Stimulated activated naive CD8-positive, alpha-beta T cell treated with anti-CD3 and anti-CD28 coated beads, Interleukin-15, amount 100 ng/mL, for 72 hours (primary cell): Measurements from ENCODE around the gene ARHGAP44.

Source experiments
- ATAC-seq: fragments of 150-1000 bp; cut with Tn5 transposase; 2 replicates; pipeline ENCODE4 v1.10.0; 2021; ENCODE audit warnings: mild to moderate bottlenecking, moderate library complexity
- DNase-seq, 2 donors: peaks; one replicate each; pipeline ENCODE4 v3.0.0; 2021 to 2022
- H3K27ac Mint-ChIP-seq, 2 donors: one replicate each; pipeline ENCODE4 v1.8.0; 2022; ENCODE audit warnings: mild to moderate bottlenecking in 2 of 2, mixed read lengths in 2 of 2, moderate library complexity in 2 of 2
- H3K27me3 Mint-ChIP-seq: one replicate; pipeline ENCODE4 v1.8.0; 2022; ENCODE audit warnings: mixed read lengths
- H3K4me1 Mint-ChIP-seq: one replicate; pipeline ENCODE4 v1.8.0; 2022; ENCODE audit warnings: mild to moderate bottlenecking, mixed read lengths
- H3K4me3 Mint-ChIP-seq, 2 donors: one replicate each; pipeline ENCODE4 v1.8.0; 2022; ENCODE audit warnings: mild to moderate bottlenecking in 2 of 2, mixed read lengths in 2 of 2, moderate library complexity in 1 of 2
- H3K9me3 Mint-ChIP-seq, 2 donors: one replicate each; pipeline ENCODE4 v1.8.0; 2022; ENCODE audit warnings: mixed read lengths in 2 of 2

Gene ARHGAP44

GRCh38 chr17:12998461-12998860 is 209.2 kb downstream of the ARHGAP44 start:
- H3K9me3 Mint-ChIP-seq: no peaks in the 10 kb centered on the region
- DNase-seq: no peak
- no peaks in the 10 kb centered on the region for H3K27me3 Mint-ChIP-seq
- H3K4me3 Mint-ChIP-seq: no peak overlapping the region
- no peak for ATAC-seq
- no peak overlapping the region for H3K27ac Mint-ChIP-seq
- H3K4me1 Mint-ChIP-seq: no peaks in the 10 kb centered on the region

DNA sequence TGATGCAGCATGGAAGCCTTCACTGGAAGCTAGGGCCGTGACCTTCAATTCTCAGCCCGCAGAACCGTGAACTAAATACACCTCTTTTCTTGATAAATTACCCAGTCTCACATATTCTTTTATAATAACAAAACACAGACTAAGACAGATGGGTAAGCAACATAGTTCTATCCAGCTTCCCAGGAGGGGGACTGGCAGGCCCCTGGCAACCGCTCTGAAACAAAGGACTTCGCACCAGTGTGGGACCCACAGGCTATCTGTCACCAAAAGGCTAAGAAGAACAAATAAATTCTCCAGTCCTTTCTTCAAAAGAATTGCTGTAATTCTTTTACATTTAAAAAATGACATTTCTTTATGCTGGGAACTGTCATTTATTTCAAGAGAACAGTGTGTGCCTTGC is 209.6 kb downstream of the ARHGAP44 start:
- ATAC-seq: no peak
- no peaks in the 10 kb centered on the region for H3K9me3 Mint-ChIP-seq
- H3K27ac Mint-ChIP-seq: no peak overlapping the region
- no peak for DNase-seq
- H3K4me3 Mint-ChIP-seq: no peak overlapping the region
- peaks cover 4% of the 10 kb centered on the region for H3K4me1 Mint-ChIP-seq
- H3K27me3 Mint-ChIP-seq: no peaks in the 10 kb centered on the region

DNA sequence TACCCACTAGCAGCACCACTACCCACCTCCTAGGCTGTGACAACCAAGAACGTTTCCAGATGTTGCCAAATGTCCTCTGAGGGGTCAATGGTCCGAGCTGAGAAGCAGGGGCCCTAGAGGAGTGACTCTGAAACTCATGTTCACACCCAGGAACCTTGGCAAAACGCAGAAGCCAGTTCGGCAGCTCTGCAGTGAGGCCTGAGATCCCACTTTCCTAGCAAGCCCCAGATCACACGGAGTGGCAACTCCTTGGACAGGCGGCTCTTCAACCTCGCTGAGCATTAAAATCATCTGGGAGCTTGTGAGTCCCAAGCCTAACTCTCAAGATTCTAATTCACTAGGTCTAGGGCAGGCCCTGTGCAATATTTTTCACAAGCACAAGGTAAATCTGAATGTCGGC is 211.3 kb downstream of the ARHGAP44 start:
- no peak for ATAC-seq

GRCh38 chr17:13001991-13002615 is 212.8 kb downstream of the ARHGAP44 start:
- Mint-ChIP-seq H3K9me3 (no peaks in the 10 kb centered on the region), H3K27ac (no peak overlapping the region), H3K27me3 (no peaks in the 10 kb centered on the region), H3K4me3 (no peak overlapping the region), H3K4me1 (peaks cover 7% of the 10 kb centered on the region)
- ATAC-seq: no peak
- DNase-seq: no peak

More for the DNA sequence above, 211.3 kb downstream of the ARHGAP44 start:
- Mint-ChIP-seq H3K27ac (no peak overlapping the region), H3K4me3 (no peak overlapping the region), H3K9me3 (no peaks in the 10 kb centered on the region), H3K27me3 (no peaks in the 10 kb centered on the region), H3K4me1 (peaks cover 7% of the 10 kb centered on the region)
- DNase-seq: no peak

DNA sequence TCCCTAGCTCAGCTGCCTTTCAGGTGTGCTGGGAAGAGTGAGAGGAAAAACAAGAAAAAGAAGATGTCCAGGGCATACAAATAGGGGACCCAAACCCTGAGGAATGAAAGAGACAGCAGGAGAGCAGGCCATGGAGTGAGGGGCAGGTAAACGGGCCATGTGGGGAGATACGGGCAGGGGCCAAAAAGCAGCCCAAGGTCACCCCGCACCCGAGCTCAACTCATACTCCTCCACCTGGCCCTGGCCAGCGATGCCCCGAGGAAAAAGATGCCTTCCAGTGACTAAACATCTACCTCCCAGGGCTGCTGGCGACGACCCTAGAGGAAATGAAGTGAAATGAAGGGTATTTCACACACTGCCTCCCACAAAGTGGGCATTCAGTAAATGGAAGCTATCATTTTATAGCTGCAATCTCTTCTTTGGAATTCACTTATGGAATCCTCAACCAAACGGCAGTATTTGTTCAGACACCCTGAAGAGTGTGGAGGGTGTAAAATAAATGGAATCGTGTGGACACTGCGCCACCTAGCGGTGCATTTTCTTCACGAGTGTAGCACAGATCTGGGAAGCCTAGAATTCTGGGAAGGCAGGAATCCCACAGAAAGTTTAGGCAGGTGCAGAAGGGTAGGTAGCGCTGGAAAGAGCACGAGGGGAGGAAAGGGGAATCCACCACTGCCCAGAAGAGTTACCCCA is 213.6 kb downstream of the ARHGAP44 start:
- no peak overlapping the region for H3K27ac Mint-ChIP-seq
- no peak for ATAC-seq
- H3K9me3 Mint-ChIP-seq: no peaks in the 10 kb centered on the region
- peak in 1 of 2 donors; percentile 17 for DNase-seq
- peaks cover 7% of the 10 kb centered on the region for H3K4me1 Mint-ChIP-seq
- no peaks in the 10 kb centered on the region for H3K27me3 Mint-ChIP-seq
- no peak overlapping the region for H3K4me3 Mint-ChIP-seq

DNA sequence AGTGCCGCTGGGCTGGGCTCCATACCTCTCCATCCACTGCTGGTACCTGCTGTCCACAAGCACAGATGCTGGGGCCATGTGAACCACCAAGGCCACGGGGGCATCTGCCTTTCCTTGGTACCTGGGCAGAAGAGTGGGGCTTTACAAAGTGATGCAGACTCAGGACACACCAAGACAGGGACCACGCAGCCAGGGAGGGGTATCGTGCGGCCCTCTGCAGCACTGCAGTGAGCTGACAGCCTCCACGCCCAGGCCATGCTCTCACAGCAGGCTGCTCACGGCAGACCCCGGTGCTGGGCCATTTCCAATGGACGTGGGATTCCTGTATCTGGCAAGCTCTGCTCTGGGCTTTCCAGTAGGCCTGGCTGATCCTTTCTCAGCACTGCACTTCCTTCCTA is 214.2 kb downstream of the ARHGAP44 start:
- Mint-ChIP-seq H3K4me3 (no peak overlapping the region), H3K9me3 (no peaks in the 10 kb centered on the region), H3K4me1 (peaks cover 7% of the 10 kb centered on the region), H3K27me3 (no peaks in the 10 kb centered on the region), H3K27ac (no peak overlapping the region)
- DNase-seq (no peak), ATAC-seq (no peak)

- no peaks in the 10 kb centered on the region for H3K27me3 Mint-ChIP-seq
- H3K4me3 Mint-ChIP-seq: no peak overlapping the region
- peak overlapping the region in 1 of 2 donors; percentile 35 for H3K27ac Mint-ChIP-seq
- DNase-seq: no peak
- ATAC-seq: no peak
- peaks cover 7% of the 10 kb centered on the region for H3K4me1 Mint-ChIP-seq
- no peaks in the 10 kb centered on the region for H3K9me3 Mint-ChIP-seq
Measured at GRCh38 chr17:13003927-13004326, 214.6 kb downstream of the ARHGAP44 start.

DNA sequence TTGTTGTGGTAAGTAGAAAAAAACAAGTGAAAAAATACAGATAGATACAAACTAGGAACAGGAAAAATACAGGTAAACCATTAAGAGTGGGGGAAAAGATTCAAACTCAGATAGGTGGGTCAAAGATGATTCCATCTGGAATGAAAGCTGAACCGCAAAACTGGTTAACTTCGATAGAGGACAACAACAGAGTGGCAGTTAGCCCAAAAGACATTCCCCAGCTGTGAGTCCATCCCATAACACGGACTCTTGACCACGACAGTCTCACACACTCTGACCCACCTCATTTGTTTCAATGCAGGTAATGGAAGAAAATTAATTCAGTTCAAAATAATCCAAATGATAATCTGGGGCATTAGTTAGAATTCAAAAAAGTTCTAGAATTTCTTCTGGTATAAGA is 215.0 kb downstream of the ARHGAP44 start:
- Mint-ChIP-seq H3K27me3 (no peaks in the 10 kb centered on the region), H3K9me3 (no peaks in the 10 kb centered on the region), H3K4me1 (peaks cover 7% of the 10 kb centered on the region), H3K4me3 (no peak overlapping the region), H3K27ac (no peak overlapping the region)
- DNase-seq (no peak), ATAC-seq (no peak)

- ATAC-seq: no peak
- H3K27ac Mint-ChIP-seq: peak overlapping the region in 1 of 2 donors; percentile 69
Measured at GRCh38 chr17:13005530-13005929, 216.2 kb downstream of the ARHGAP44 start.

GRCh38 chr17:13008461-13008860 is 219.2 kb downstream of the ARHGAP44 start:
- H3K4me3 Mint-ChIP-seq: no peak overlapping the region
- DNase-seq (no peak), ATAC-seq (no peak)
- H3K9me3 Mint-ChIP-seq: no peaks in the 10 kb centered on the region
- no peaks in the 10 kb centered on the region for H3K27me3 Mint-ChIP-seq
- H3K27ac Mint-ChIP-seq: no peak overlapping the region
- H3K4me1 Mint-ChIP-seq: peaks cover 7% of the 10 kb centered on the region

More at GRCh38 chr17:13005530-13005929, 216.2 kb downstream of the ARHGAP44 start:
- no peak overlapping the region for H3K4me3 Mint-ChIP-seq
- DNase-seq: no peak
- H3K9me3 Mint-ChIP-seq: no peaks in the 10 kb centered on the region
- H3K4me1 Mint-ChIP-seq: peaks cover 7% of the 10 kb centered on the region
- no peaks in the 10 kb centered on the region for H3K27me3 Mint-ChIP-seq

GRCh38 chr17:13010959-13011358 is 221.7 kb downstream of the ARHGAP44 start:
- H3K27ac Mint-ChIP-seq: no peak overlapping the region
- DNase-seq (no peak), ATAC-seq (no peak)
- H3K9me3 Mint-ChIP-seq: no peaks in the 10 kb centered on the region
- no peaks in the 10 kb centered on the region for H3K27me3 Mint-ChIP-seq
- peaks cover 14% of the 10 kb centered on the region for H3K4me1 Mint-ChIP-seq
- no peak overlapping the region for H3K4me3 Mint-ChIP-seq

DNA sequence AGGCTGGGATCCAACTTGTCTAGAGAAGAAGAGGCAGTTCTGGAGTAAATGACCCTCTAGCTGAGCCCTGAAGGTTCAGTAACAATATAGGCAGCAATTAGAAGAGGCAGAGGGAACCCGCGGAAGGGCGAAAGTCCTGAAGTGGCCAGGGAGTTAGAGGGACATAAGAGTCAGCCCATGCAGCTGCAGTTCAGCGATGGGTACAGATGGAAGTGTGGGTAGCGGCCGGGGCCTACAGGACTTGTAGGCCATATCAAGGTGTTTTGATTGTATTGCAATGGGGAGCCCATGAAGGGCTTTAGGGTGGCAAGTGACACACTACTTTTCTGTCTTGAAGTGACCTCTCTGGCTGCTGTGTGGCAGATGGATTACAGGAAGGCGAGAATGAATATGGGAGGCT is 225.5 kb downstream of the ARHGAP44 start:
- Mint-ChIP-seq H3K27ac (peak overlapping the region in 1 of 2 donors; percentile 15), H3K27me3 (no peaks in the 10 kb centered on the region), H3K4me1 (peaks cover 26% of the 10 kb centered on the region), H3K4me3 (no peak overlapping the region), H3K9me3 (no peaks in the 10 kb centered on the region)
- DNase-seq (no peak), ATAC-seq (no peak)

- Mint-ChIP-seq H3K4me1 (peaks cover 26% of the 10 kb centered on the region), H3K4me3 (peak overlapping the region; percentile 98 to 99), H3K27me3 (no peaks in the 10 kb centered on the region), H3K9me3 (no peaks in the 10 kb centered on the region), H3K27ac (peak overlapping the region; percentile 95 to 97)
- ATAC-seq (peak; percentile 37), DNase-seq (no peak)
Measured at GRCh38 chr17:13016881-13017654, 227.8 kb downstream of the ARHGAP44 start.

- Mint-ChIP-seq H3K9me3 (no peaks in the 10 kb centered on the region), H3K4me1 (peaks cover 26% of the 10 kb centered on the region), H3K27ac (peak within 1 kb of the TSS; percentile 96 to 97), H3K4me3 (peak within 1 kb of the TSS; percentile 98 to 99), H3K27me3 (no peaks in the 10 kb centered on the region)
- peak; percentile 98 for ATAC-seq
- peak; percentile 95 to 97 for DNase-seq
Measured at GRCh38 chr17:13017655-13018459, 228.6 kb downstream of the ARHGAP44 start, which contains the start of gene ELAC2. ELAC2 (minus strand) TSS chr17:13018027; CDS start chr17:13017947, 80 bp downstream.

- H3K27ac Mint-ChIP-seq: no peak overlapping the region
- no peaks in the 10 kb centered on the region for H3K9me3 Mint-ChIP-seq
- peaks cover 7% of the 10 kb centered on the region for H3K4me1 Mint-ChIP-seq
- peak overlapping the region in 1 of 2 donors; percentile 18 for H3K4me3 Mint-ChIP-seq
- H3K27me3 Mint-ChIP-seq: peaks cover 26% of the 10 kb centered on the region
- no peak for DNase-seq
- ATAC-seq: peak; percentile 57
Measured at GRCh38 chr17:13024016-13024415, 234.7 kb downstream of the ARHGAP44 start.
